Head of caudate nucleus (tissue), 42 donors: ENCODE measurements around the gene LRP10.
"Not testable (repeated sequence)": the region's sequence is repeated elsewhere in the genome, so short reads cannot be mapped to it uniquely, and the experiment has no call there.

Source experiments
- DNase-seq, 42 donors: peaks; one replicate each; pipeline versions ENCODE4 v3.0.0 to v3.0.0-alpha.2; 2020 to 2021; ENCODE audit warnings: mixed read lengths in 7 of 42
- intact Hi-C: fragments of 100-400 bp; cut with DNase I; formaldehyde crosslinking; loops from one replicate; pipeline ENCODE4 v1.15.0; 2022

The LRP10 gene, protein sequence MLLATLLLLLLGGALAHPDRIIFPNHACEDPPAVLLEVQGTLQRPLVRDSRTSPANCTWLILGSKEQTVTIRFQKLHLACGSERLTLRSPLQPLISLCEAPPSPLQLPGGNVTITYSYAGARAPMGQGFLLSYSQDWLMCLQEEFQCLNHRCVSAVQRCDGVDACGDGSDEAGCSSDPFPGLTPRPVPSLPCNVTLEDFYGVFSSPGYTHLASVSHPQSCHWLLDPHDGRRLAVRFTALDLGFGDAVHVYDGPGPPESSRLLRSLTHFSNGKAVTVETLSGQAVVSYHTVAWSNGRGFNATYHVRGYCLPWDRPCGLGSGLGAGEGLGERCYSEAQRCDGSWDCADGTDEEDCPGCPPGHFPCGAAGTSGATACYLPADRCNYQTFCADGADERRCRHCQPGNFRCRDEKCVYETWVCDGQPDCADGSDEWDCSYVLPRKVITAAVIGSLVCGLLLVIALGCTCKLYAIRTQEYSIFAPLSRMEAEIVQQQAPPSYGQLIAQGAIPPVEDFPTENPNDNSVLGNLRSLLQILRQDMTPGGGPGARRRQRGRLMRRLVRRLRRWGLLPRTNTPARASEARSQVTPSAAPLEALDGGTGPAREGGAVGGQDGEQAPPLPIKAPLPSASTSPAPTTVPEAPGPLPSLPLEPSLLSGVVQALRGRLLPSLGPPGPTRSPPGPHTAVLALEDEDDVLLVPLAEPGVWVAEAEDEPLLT

GRCh38 chr14:22871224-22872032 lies at the start of gene LRP10:
Gene LRP10, plus strand, starts transcription at chr14:22871740. Its CDS starts 564 bp downstream, at chr14:22872304.
- DNase-seq = peak; percentile 80 to 96 (median 92)
- intact Hi-C loops = no loop called here

DNA sequence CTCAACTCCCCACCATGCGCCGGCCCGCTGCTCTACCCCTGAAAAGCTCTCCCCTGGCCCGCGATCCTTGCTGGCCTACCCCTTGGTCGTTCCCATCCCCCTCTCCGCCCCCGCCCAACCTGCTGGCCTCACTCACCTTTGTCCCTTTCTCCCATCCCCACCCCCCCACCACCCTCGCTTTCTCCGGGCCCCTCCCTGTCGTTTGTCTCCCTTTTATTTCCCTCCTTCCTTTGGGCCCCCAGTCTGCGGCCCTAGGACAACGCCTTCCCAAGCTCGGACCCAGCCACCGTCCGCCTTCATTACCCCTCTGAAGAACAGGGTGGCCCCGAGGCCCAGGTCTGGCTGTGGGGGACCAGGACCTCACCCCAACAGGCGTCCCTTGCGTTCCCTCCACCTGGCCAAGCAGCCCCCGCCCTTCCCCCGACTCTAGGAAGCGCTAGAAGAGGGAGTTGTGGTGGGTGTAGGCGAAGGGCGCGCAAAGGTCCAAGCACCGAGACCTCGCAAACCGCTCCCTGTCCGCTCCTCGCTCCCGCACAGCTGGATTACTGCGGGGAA lies 49.4 kb upstream of the LRP10 start:
- DNase-seq = no peak
- intact Hi-C loops = loop anchor here (2.0 kb wide), 1 partner anchor 29 kb away; no protein-coding TSS in a partner anchor

DNA sequence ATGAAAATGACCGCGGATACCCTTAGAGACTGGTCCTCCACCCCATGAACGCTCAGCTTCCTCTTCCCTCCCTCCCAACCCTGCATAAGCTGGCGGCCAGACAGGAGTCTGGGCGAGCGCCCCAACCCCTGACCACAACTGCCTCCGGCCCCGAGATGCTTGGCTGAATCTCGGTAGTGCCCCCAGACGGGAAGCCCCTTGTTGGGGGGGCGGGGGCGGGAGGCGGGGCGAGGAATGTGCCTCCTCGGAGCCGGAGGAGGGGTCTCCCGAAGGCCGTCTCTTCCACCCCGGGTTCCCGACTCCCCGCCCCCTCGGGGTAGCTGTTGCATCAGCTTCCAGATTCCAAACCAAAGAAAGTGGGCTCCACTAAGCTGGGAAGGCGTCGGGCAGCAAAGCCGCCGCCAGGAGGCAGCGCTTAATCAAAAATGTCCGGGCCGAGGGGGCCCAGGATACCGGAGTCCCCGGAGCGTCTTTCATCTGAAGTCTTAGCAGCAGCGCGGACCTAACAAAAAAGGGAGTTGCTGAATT lies 48.9 kb upstream of the LRP10 start:
- intact Hi-C loops = loop anchor here (2.0 kb wide), 1 partner anchor 28 kb away; no protein-coding TSS in a partner anchor
- peak; percentile 48 to 88 (median 74) for DNase-seq

GRCh38 chr14:22824711-22825359 lies 46.7 kb upstream of the LRP10 start:
- intact Hi-C loops = no loop called here

GRCh38 chr14:22829076-22829660 lies 42.4 kb upstream of the LRP10 start:
- intact Hi-C loops = not testable (repeated sequence)
- peak in 1 of 42 donors; percentile 26 for DNase-seq

More at GRCh38 chr14:22824711-22825359, 46.7 kb upstream of the LRP10 start:
- DNase-seq = peak in 1 of 42 donors; percentile 17

DNA sequence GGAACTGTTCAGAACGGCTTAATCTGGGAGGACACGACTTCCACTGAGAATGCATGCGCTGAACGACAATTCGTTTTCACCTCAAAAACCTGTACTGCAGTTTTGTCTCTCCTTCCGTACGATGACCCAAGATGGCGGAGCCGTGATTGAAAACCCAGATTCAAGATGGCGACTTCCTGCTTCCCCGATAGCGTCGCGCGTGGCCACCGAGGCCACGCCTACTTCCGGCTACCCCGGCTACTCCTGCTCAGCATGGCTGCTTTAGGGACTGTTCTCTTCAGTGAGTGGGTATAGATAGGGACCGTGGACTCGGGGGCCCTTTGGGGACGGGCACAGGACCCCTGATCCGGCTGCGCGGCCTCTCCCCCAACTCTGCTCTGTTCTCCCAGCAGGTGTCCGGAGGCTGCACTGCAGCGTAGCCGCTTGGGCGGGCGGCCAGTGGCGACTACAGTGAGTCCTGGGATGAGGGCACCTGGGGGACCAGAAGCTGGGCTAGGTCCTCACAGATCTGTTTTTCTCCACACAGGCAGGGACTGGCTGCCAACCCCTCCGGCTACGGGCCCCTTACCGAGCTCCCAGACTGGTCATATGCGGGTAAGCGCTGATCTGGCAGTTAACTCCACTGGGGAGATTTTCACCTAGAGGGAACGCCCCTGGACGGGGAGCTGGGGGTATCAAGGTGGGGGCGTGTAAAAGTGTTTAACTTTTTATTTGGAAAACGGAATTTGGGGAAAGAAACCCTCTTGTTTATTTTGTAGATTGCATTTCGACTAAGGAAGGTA lies 41.7 kb upstream of the LRP10 start, which contains the start of gene MRPL52:
Gene MRPL52, plus strand, starts transcription at position 227 of the 782 bp plus-strand sequence. Its CDS starts 26 bp downstream, at position 253.
- peak; percentile 84 to 97 (median 92) for DNase-seq
- intact Hi-C loops = loop anchor here (10.0 kb wide), 2 partner anchors 75 to 255 kb away; no protein-coding TSS in a partner anchor

- intact Hi-C loops = loop anchor here (10.0 kb wide), 2 partner anchors 74 to 256 kb away; no protein-coding TSS in a partner anchor
- no peak for DNase-seq
These were observed 41.0 kb upstream of the LRP10 start for GRCh38 chr14:22830443-22831010.

GRCh38 chr14:22835505-22835904 lies 36.0 kb upstream of the LRP10 start:
- no peak for DNase-seq
- intact Hi-C loops = loop anchor here (10.0 kb wide), 2 partner anchors 69 to 261 kb away; no protein-coding TSS in a partner anchor

DNA sequence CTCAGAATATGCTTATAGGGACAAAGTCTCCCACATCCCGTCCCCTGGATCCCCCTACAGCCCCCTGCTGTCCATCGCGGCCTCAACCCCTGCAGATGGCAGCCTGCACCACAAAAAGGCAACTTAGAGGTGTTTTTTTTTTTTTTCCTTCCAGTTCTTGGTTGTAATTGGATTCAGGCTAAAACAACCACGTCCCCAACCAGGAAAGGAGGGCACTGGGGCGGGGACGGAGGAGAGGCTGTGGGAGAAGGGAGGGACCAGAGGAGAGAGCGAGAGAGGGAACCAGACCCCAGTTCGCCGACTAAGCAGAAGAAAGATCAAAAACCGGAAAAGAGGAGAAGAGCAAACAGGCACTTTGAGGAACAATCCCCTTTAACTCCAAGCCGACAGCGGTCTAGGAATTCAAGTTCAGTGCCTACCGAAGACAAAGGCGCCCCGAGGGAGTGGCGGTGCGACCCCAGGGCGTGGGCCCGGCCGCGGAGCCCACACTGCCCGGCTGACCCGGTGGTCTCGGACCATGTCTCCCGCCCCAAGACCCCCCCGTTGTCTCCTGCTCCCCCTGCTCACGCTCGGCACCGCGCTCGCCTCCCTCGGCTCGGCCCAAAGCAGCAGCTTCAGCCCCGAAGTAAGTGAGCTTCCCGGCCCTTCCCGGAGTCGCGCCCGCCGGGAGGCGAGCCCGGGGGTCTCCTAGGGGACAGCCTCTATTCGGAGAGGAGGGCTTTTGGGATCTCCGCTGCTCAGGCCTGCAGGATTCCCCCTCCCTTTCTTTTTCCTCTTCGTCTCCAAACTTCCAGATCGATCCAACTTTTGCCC lies 35.0 kb upstream of the LRP10 start, which contains the start of gene MMP14:
Gene MMP14, plus strand, starts transcription at position 285 of the 813 bp plus-strand sequence. Its CDS starts 233 bp downstream, at position 518.
- intact Hi-C loops = loop anchor here (10.0 kb wide), 2 partner anchors 68 to 262 kb away; no protein-coding TSS in a partner anchor
- peak in 16 of 42 donors; percentile 19 to 61 (median 43) for DNase-seq

DNA sequence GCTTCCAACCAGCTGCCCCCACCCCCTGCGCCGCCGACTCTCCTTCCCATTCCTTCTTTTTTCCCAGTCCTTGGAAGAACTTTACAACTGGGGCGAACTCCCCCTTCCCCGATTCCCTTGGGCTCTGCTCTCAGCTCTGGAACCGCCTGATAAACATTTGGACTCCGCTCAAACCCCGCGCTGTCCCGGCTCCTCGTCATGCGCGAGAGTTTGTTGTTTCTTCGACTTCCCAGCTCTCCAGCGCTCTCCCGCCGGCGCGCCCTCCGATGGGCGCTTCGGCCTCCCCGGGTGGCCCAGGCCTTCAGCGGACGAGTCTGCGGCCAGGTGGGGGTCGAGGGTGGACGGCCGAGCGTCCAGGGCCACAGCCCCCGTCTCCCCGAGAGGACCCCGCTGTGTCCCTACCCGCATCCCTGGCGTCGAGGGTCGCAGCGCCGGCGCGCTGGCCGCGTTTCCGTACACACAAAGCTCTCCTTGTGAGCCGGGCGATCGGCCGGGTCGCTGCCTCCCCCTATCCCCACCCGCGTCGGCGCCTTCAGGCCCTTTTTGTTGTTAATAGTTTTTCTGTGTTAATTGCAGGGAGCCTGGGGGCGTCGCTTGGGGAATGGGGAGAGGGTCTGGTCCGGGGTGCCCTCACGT lies 34.3 kb upstream of the LRP10 start:
- intact Hi-C loops = loop anchor here (10.0 kb wide), 2 partner anchors 68 to 262 kb away; no protein-coding TSS in a partner anchor
- peak in 27 of 42 donors; percentile 27 to 77 (median 45) for DNase-seq

GRCh38 chr14:22837750-22838538 lies 33.6 kb upstream of the LRP10 start:
- DNase-seq = peak in 3 of 42 donors; percentile 34 to 45 (median 36)
- intact Hi-C loops = loop anchor here (10.0 kb wide), 2 partner anchors 67 to 263 kb away; no protein-coding TSS in a partner anchor

DNA sequence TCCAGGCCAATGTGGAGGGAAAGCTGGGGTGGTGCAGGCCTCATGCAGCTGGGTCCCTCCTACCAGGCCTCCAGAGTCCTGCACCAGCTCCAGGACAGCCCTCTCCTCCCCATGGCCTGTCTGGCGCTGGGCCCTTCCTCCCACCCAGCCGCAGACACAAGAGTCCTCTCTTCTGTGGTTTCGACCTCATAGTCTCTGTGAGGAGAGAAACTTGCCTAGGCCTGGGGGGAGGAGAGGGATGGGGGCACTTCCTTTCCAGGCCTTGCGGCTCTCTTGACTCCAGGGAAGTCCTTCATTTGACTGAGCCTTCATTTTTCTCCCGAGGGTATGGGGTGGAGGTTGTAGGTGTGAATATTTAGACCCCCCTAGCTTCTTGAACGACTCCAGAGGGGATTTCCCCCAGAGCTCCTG lies 32.9 kb upstream of the LRP10 start:
- DNase-seq = peak in 7 of 42 donors; percentile 18 to 48 (median 36)
- intact Hi-C loops = loop anchor here (10.0 kb wide), 2 partner anchors 66 to 264 kb away; no protein-coding TSS in a partner anchor

GRCh38 chr14:22839159-22839779 lies 32.3 kb upstream of the LRP10 start:
- peak in 2 of 42 donors; percentile 6 to 46 for DNase-seq
- intact Hi-C loops = loop anchor here (10.0 kb wide), 2 partner anchors 66 to 264 kb away; no protein-coding TSS in a partner anchor
